GM18502 (cell line): ENCODE measurements around the gene ZNF462.
"Not testable (repeated sequence)": the region's sequence is repeated elsewhere in the genome, so short reads cannot be mapped to it uniquely, and the experiment has no call there.

Source experiments
- ATAC-seq: cut with Tn5 transposase; IDR thresholded peaks from one replicate; pipeline ENCODE4 v1.9.1; 2021; ENCODE audit warnings: mild to moderate bottlenecking; ENCODE audit not compliant: unreplicated experiment, poor library complexity

ZNF462 gene

GRCh38 chr9:106883030-106883429, 20.1 kb downstream of the ZNF462 start:
- no peak for ATAC-seq

- no peak for ATAC-seq
Observed at GRCh38 chr9:106883626-106884190, 20.7 kb downstream of the ZNF462 start.

GRCh38 chr9:106885451-106885850, 22.5 kb downstream of the ZNF462 start:
- no peak for ATAC-seq

- no peak for ATAC-seq
Observed at GRCh38 chr9:106886111-106887046, 23.4 kb downstream of the ZNF462 start.

- ATAC-seq: no peak
Observed at GRCh38 chr9:106887066-106887465, 24.1 kb downstream of the ZNF462 start.

- no peak for ATAC-seq
Observed at GRCh38 chr9:106889061-106889590, 26.2 kb downstream of the ZNF462 start.

- no peak for ATAC-seq
Observed at GRCh38 chr9:106890608-106891007, 27.6 kb downstream of the ZNF462 start.

GRCh38 chr9:106891286-106891685, 28.3 kb downstream of the ZNF462 start:
- ATAC-seq: no peak

- no peak for ATAC-seq
Observed at GRCh38 chr9:106892632-106893031, 29.7 kb downstream of the ZNF462 start.

GRCh38 chr9:106893088-106893487, 30.1 kb downstream of the ZNF462 start:
- ATAC-seq: no peak

GRCh38 chr9:106896695-106897094, 33.7 kb downstream of the ZNF462 start:
- no peak for ATAC-seq

GRCh38 chr9:106897236-106897635, 34.3 kb downstream of the ZNF462 start:
- no peak for ATAC-seq

- ATAC-seq: no peak
Observed at GRCh38 chr9:106897751-106898150, 34.8 kb downstream of the ZNF462 start.

GRCh38 chr9:106900523-106900922, 37.6 kb downstream of the ZNF462 start:
- not testable (repeated sequence) for ATAC-seq

GRCh38 chr9:106906129-106906528, 43.2 kb downstream of the ZNF462 start:
- ATAC-seq: no peak

GRCh38 chr9:106911951-106912350, 49.0 kb downstream of the ZNF462 start:
- ATAC-seq: no peak

- no peak for ATAC-seq
Observed at GRCh38 chr9:106913276-106913675, 50.3 kb downstream of the ZNF462 start.

GRCh38 chr9:106915851-106916250, 52.9 kb downstream of the ZNF462 start:
- ATAC-seq: no peak

GRCh38 chr9:106916466-106917235, 53.7 kb downstream of the ZNF462 start:
- no peak for ATAC-seq

- no peak for ATAC-seq
Observed at GRCh38 chr9:106918825-106919509, 56.0 kb downstream of the ZNF462 start.
